WTC11 (cell line): ENCODE measurements around the gene RPTOR.

Experiments used
- CBFB ChIP-seq: sonication (generic); formaldehyde crosslinking; IDR thresholded peaks from 2 replicates; pipeline ENCODE4 v1.8.1; 2022; ENCODE audit warnings: mild to moderate bottlenecking, low read depth, missing genetic modification reagents
- ETV6 ChIP-seq: sonication (generic); formaldehyde crosslinking; IDR thresholded peaks from 2 replicates; pipeline ENCODE4 v1.8.1; 2022; ENCODE audit warnings: mild to moderate bottlenecking, missing genetic modification reagents
- SP1 ChIP-seq: sonication (generic); formaldehyde crosslinking; conservative IDR thresholded peaks from 2 replicates; pipeline ENCODE4 v1.8.1; 2022; ENCODE audit warnings: missing genetic modification reagents
- TEAD4 ChIP-seq: sonication (generic); formaldehyde crosslinking; IDR thresholded peaks from 2 replicates; pipeline ENCODE4 v1.8.0; 2022; ENCODE audit warnings: mild to moderate bottlenecking, missing genetic modification reagents
- TF ChIP-seq, protein P1 (sequence below): fragments of 250-450 bp; sonication (Bioruptor Pico); IDR thresholded peaks from 2 replicates; pipeline ENCODE4 v1.9.0; 2021; ENCODE audit warnings: mild to moderate bottlenecking, borderline replicate concordance
- TF ChIP-seq, protein P2 (sequence below): fragments of 200-600 bp; IDR thresholded peaks from 2 replicates; pipeline ENCODE4 v1.8.0; 2022; ENCODE audit warnings: antibody characterized with exemption
- TF ChIP-seq, protein P3 (sequence below): sonication (generic); formaldehyde crosslinking; IDR thresholded peaks from 2 replicates; pipeline ENCODE4 v1.8.0; 2022; ENCODE audit warnings: mild to moderate bottlenecking, missing genetic modification reagents
- TF ChIP-seq, protein P4 (sequence below): sonication (generic); formaldehyde crosslinking; IDR thresholded peaks from 2 replicates; pipeline ENCODE4 v1.8.1; 2022; ENCODE audit warnings: low read depth, missing genetic modification reagents, borderline replicate concordance

DNA sequence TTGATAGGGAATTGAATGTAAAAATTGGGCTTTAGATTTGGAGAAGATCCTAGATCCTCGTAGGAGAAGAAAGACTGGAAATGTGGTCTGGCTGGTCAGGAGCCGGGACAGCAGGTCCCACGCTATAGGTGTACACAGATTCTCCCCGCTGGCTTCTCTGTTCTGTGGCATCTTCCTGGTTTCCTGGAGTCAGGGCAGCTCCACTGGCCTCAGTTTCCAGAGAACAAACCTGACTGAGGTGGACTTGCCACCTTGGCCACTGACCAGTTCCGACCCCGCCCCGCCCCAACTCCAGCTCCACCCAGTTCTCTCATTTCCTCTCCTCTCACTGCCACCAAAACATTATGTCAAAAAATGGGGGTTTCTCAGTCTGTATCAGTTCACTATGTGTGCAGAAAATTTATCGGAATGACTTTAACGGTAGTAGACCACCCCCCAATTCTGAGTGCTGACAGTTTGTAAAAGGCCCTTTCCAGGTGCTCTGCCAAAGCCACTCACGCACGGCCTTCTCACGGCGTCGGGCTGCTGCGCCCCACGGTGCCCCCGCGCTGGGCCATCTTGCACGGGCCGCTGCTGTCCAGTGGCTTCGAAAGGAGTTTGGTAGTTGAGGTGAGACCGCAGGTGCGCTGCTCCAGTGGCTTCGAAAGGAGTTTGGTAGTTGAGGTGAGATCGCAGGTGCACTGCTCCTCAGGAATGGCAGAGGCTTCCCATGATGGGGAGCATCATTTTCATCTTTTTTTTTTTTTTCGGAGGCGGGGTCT lies 285.6 kb downstream of the RPTOR start:
- TF ChIP-seq, protein P1, sequence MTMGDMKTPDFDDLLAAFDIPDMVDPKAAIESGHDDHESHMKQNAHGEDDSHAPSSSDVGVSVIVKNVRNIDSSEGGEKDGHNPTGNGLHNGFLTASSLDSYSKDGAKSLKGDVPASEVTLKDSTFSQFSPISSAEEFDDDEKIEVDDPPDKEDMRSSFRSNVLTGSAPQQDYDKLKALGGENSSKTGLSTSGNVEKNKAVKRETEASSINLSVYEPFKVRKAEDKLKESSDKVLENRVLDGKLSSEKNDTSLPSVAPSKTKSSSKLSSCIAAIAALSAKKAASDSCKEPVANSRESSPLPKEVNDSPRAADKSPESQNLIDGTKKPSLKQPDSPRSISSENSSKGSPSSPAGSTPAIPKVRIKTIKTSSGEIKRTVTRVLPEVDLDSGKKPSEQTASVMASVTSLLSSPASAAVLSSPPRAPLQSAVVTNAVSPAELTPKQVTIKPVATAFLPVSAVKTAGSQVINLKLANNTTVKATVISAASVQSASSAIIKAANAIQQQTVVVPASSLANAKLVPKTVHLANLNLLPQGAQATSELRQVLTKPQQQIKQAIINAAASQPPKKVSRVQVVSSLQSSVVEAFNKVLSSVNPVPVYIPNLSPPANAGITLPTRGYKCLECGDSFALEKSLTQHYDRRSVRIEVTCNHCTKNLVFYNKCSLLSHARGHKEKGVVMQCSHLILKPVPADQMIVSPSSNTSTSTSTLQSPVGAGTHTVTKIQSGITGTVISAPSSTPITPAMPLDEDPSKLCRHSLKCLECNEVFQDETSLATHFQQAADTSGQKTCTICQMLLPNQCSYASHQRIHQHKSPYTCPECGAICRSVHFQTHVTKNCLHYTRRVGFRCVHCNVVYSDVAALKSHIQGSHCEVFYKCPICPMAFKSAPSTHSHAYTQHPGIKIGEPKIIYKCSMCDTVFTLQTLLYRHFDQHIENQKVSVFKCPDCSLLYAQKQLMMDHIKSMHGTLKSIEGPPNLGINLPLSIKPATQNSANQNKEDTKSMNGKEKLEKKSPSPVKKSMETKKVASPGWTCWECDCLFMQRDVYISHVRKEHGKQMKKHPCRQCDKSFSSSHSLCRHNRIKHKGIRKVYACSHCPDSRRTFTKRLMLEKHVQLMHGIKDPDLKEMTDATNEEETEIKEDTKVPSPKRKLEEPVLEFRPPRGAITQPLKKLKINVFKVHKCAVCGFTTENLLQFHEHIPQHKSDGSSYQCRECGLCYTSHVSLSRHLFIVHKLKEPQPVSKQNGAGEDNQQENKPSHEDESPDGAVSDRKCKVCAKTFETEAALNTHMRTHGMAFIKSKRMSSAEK (CRISPR knock-in tag), result no peak
- no peak for TF ChIP-seq ETV6
- TF ChIP-seq, protein P2, sequence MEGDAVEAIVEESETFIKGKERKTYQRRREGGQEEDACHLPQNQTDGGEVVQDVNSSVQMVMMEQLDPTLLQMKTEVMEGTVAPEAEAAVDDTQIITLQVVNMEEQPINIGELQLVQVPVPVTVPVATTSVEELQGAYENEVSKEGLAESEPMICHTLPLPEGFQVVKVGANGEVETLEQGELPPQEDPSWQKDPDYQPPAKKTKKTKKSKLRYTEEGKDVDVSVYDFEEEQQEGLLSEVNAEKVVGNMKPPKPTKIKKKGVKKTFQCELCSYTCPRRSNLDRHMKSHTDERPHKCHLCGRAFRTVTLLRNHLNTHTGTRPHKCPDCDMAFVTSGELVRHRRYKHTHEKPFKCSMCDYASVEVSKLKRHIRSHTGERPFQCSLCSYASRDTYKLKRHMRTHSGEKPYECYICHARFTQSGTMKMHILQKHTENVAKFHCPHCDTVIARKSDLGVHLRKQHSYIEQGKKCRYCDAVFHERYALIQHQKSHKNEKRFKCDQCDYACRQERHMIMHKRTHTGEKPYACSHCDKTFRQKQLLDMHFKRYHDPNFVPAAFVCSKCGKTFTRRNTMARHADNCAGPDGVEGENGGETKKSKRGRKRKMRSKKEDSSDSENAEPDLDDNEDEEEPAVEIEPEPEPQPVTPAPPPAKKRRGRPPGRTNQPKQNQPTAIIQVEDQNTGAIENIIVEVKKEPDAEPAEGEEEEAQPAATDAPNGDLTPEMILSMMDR, result no peak
- TF ChIP-seq, protein P3, sequence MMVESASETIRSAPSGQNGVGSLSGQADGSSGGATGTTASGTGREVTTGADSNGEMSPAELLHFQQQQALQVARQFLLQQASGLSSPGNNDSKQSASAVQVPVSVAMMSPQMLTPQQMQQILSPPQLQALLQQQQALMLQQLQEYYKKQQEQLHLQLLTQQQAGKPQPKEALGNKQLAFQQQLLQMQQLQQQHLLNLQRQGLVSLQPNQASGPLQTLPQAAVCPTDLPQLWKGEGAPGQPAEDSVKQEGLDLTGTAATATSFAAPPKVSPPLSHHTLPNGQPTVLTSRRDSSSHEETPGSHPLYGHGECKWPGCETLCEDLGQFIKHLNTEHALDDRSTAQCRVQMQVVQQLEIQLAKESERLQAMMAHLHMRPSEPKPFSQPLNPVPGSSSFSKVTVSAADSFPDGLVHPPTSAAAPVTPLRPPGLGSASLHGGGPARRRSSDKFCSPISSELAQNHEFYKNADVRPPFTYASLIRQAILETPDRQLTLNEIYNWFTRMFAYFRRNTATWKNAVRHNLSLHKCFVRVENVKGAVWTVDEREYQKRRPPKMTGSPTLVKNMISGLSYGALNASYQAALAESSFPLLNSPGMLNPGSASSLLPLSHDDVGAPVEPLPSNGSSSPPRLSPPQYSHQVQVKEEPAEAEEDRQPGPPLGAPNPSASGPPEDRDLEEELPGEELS (CRISPR knock-in tag), result no peak
- TF ChIP-seq, protein P4, sequence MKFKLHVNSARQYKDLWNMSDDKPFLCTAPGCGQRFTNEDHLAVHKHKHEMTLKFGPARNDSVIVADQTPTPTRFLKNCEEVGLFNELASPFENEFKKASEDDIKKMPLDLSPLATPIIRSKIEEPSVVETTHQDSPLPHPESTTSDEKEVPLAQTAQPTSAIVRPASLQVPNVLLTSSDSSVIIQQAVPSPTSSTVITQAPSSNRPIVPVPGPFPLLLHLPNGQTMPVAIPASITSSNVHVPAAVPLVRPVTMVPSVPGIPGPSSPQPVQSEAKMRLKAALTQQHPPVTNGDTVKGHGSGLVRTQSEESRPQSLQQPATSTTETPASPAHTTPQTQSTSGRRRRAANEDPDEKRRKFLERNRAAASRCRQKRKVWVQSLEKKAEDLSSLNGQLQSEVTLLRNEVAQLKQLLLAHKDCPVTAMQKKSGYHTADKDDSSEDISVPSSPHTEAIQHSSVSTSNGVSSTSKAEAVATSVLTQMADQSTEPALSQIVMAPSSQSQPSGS (CRISPR knock-in tag), result no peak
- TF ChIP-seq SP1 (CRISPR knock-in tag), result no peak
- no peak for TF ChIP-seq CBFB (CRISPR knock-in tag)
- TF ChIP-seq TEAD4 (CRISPR knock-in tag), result no peak
